Upper lobe of left lung (tissue), 4 donors: Measurements from ENCODE around the gene FHOD3.

Source experiments
- CTCF ChIP-seq, 6 experiments: fragments of 450-650 bp in 4 of 6; fragments of 200-600 bp in 2 of 6; sonication (generic) in 2 of 6; IDR thresholded peaks; one replicate each; pipeline ENCODE4 v1.5.1; 2016 to 2019; ENCODE audit warnings: antibody characterized with exemption in 6 of 6
- EP300 ChIP-seq, 4 donors: sonication (generic); formaldehyde crosslinking; IDR thresholded peaks; one replicate each; pipeline ENCODE4 v1.5.1; 2017; ENCODE audit warnings: antibody characterized with exemption in 4 of 4, control low read depth in 2 of 4
- POLR2A ChIP-seq, 4 donors: fragments of 450-650 bp; IDR thresholded peaks; one replicate each; pipeline ENCODE4 v1.5.1; 2016 to 2017; ENCODE audit warnings: antibody characterized with exemption in 4 of 4, mild to moderate bottlenecking in 2 of 4
- POLR2AphosphoS5 ChIP-seq, 2 donors: sonication (generic); formaldehyde crosslinking; IDR thresholded peaks; one replicate each; pipeline ENCODE4 v1.5.1; 2017; ENCODE audit warnings: antibody characterized with exemption in 2 of 2

GRCh38 chr18:36503477-36503876 is 206.0 kb downstream of the FHOD3 start:
- no peak for TF ChIP-seq CTCF (IDR thresholded peaks at IDR 0.05)
- TF ChIP-seq POLR2AphosphoS5 (IDR thresholded peaks at IDR 0.05) = no peak
- TF ChIP-seq POLR2A (IDR thresholded peaks at IDR 0.05) = no peak
- TF ChIP-seq EP300 (IDR thresholded peaks at IDR 0.05) = no peak
